Ectodermal cell (in vitro differentiated cells): ENCODE data around the gene MAP2K7. TPM values are rescaled to one million over a fixed set of nuclear protein-coding genes. Genes with fewer than 3 reads are reported as not detected.
A peak's percentile ranks its signal among the peaks of the same experiment; 100 is the strongest.
"Not testable (repeated sequence)": the region's sequence is repeated elsewhere in the genome, so short reads cannot be mapped to it uniquely, and the experiment has no call there.

ENCODE experiments used
- H3K27ac ChIP-seq: 2 replicates; pipeline ENCODE4 v1.7.0; 2013; ENCODE audit warnings: mild to moderate bottlenecking, low read depth, low read length; ENCODE audit not compliant: insufficient read depth, poor library complexity, severe bottlenecking
- H3K27me3 ChIP-seq: 2 replicates; pipeline ENCODE4 v1.7.0; 2013; ENCODE audit warnings: mild to moderate bottlenecking, low read length; ENCODE audit not compliant: insufficient read depth, control insufficient read depth, poor library complexity, severe bottlenecking
- H3K36me3 ChIP-seq: one replicate; pipeline ENCODE4 v1.7.0; 2013; ENCODE audit warnings: low read length; ENCODE audit not compliant: control insufficient read depth, insufficient read depth
- H3K4me1 ChIP-seq: one replicate; pipeline ENCODE4 v1.7.0; 2013; ENCODE audit warnings: low read length; ENCODE audit not compliant: control insufficient read depth, insufficient read depth
- H3K4me3 ChIP-seq: 2 replicates; pipeline ENCODE4 v1.7.0; 2013; ENCODE audit warnings: low read depth, low read length, control low read depth; ENCODE audit not compliant: insufficient read depth
- H3K9me3 ChIP-seq: 2 replicates; pipeline ENCODE4 v1.7.0; 2013; ENCODE audit warnings: mild to moderate bottlenecking, low read length, moderate library complexity; ENCODE audit not compliant: control insufficient read depth
- WGBS, 2 experiments: methylation state at CpG; one replicate each; pipeline ENCODE4 v1.1.7; 2013; ENCODE audit warnings: missing lambda C conversion rate in 2 of 2; 5-methylcytosine and 5-hydroxymethylcytosine counted together
- polyA plus RNA-seq, 4 experiments: library from polyadenylated mRNA; stranded (reverse); fragments of 50-300 nt; gene quantifications; one replicate each; pipeline ENCODE4 v1.2.3, GENCODE V29; 2013

The MAP2K7 gene
- polyA plus RNA-seq (2013, experiment 1 of 4) = 46.1 TPM
- 46.7 TPM for polyA plus RNA-seq (2013, experiment 2 of 4)
- polyA plus RNA-seq (2013, experiment 3 of 4) = 33.4 TPM
- 36.9 TPM for polyA plus RNA-seq (2013, experiment 4 of 4)

- Histone ChIP-seq H3K27me3 (no peaks in the 10 kb centered on the region), H3K4me3 (peak within 1 kb of the TSS; percentile 73), H3K4me1 (peaks cover 11% of the 10 kb centered on the region), H3K36me3 (no peaks in the 10 kb centered on the region), H3K27ac (peak within 1 kb of the TSS; percentile 28), H3K9me3 (no peaks in the 10 kb centered on the region)
- WGBS, 2 experiments = 0 to 1% methylated on average over 89 of the region's 89 CpGs
Measured at GRCh38 chr19:7903244-7904073, at the start of gene MAP2K7. Gene MAP2K7 (plus strand): TSS chr19:7903877. CDS start chr19:7903945, 68 bp downstream.

DNA sequence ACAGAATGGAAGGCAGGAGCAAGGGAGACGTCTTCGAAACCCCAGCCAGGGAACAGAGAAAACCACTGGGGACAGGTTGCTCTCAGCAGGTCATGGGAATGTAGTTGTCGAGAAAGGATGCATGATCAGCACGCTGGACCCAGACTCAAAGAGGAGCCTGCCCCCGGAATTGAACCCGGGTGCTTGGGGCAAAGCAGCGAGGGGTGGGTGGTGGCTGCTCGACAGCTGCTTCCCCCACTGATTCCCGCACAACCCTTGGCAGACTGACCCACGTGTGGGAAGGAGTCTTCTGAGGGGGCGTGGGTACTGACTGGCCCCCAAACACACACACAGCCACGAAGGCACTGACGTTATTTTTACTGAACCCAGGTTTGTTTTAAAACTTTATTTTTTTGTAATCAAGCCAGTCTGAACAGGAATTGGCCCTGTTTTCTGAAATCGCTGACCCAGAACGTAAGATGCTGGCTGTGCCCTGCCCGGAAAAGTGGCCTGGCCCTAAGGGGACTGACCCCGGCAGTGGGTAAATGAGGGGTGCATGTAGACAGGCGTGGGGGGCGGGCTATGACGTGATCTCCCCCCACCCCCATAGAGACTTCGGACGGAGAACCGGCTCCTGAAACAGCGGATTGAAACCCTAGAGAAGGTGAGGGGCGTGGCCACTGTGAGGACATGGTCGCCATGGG lies 48.1 kb upstream of the MAP2K7 start:
- peaks cover 42% of the 10 kb centered on the region for H3K27me3 ChIP-seq
- H3K9me3 ChIP-seq = no peaks in the 10 kb centered on the region
- no peak overlapping the region for H3K4me3 ChIP-seq
- peaks cover 11% of the 10 kb centered on the region for H3K4me1 ChIP-seq
- no peak overlapping the region for H3K27ac ChIP-seq
- H3K36me3 ChIP-seq = no peaks in the 10 kb centered on the region
- WGBS, 2 experiments = 87 to 88% methylated on average over 26 of the region's 26 CpGs

DNA sequence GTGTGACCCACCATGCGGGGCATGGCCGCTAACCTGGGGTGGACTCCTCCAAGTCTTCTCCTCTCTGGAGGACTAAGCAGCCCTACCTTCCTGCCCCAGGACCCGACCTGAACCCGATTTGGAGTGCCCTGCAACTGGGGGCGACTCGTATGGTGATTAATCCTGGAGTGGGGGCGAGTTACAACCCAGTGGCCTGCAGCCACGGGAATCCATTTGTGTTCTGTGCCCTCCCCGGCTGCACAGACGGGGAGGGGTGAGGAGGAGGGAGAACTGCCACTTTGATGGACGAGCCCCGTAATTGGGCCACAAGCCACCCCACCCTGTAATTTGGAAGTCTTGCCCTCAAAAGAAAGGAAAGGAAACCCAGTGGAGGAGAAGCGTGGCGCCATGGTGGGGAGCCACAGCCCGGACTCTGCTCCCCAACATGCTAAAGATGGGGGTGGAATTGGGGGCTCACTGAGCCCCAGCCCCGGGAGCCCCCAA lies 47.5 kb upstream of the MAP2K7 start:
- Histone ChIP-seq H3K27ac (no peak overlapping the region), H3K27me3 (peaks cover 47% of the 10 kb centered on the region), H3K36me3 (no peaks in the 10 kb centered on the region), H3K9me3 (no peaks in the 10 kb centered on the region), H3K4me1 (peaks cover 11% of the 10 kb centered on the region), H3K4me3 (no peak overlapping the region)
- WGBS, 2 experiments = 86 to 87% methylated on average over 16 of the region's 16 CpGs

DNA sequence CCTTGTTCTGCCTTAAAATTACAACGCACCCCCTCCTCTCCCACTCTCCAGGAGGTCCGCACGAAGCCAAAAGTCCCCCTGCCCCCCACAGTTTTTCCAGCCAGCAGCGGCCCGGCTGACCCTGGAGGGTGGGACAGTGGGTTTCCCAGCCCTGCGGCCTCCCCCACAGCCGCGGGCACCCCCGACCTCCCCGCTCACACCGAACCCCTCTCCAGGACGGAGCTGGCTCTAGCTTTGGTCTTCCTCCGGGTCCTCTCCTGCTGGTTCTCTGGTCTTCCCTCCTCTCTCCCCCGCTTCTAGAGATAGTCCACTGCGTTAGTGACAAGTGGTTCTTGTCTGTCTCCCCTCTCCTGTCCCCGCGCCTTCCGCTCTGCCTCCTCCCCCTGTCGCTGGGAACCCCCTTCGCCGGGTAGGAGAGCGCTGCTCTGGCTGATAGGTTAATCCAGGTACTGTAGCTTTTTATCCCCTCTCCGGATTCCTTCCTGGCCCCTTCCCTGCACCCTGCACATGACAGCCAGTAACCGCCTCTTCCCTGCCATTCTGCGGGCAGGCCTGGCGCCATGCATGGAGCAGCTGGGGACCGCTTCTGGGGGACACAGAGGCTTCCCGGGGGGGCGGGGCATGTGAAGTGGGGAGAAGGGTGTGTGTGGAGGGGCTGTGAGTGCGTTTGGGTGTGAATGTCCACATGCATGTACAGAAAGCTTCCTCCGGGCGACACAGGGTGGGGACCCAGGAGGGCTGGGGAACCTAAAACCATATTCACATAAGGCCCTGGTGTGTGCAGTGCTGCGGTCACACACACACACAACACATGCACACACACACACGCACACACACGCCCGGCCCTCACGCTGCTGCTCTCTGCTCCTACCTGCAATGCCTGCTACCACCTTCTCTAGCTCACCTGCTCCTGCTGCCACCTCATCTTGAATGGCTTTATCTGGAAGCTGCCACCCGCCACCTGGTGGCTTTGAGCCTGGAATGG lies 46.7 kb upstream of the MAP2K7 start:
- no peak overlapping the region for H3K27ac ChIP-seq
- H3K4me1 ChIP-seq = peaks cover 18% of the 10 kb centered on the region
- H3K4me3 ChIP-seq = no peak overlapping the region
- H3K9me3 ChIP-seq = no peaks in the 10 kb centered on the region
- peaks cover 56% of the 10 kb centered on the region for H3K27me3 ChIP-seq
- no peaks in the 10 kb centered on the region for H3K36me3 ChIP-seq
- WGBS, 2 experiments = 83 to 84% methylated on average over 38 of the region's 38 CpGs

- no peaks in the 10 kb centered on the region for H3K36me3 ChIP-seq
- H3K4me1 ChIP-seq = peaks cover 18% of the 10 kb centered on the region
- 43 to 47% methylated on average over 8 of the region's 8 CpGs for WGBS, 2 experiments
- H3K4me3 ChIP-seq = peak overlapping the region; percentile 16
- peaks cover 60% of the 10 kb centered on the region for H3K27me3 ChIP-seq
- H3K9me3 ChIP-seq = no peaks in the 10 kb centered on the region
- H3K27ac ChIP-seq = no peak overlapping the region
Measured at GRCh38 chr19:7857727-7858108, 46.0 kb upstream of the MAP2K7 start.

GRCh38 chr19:7858109-7858770 lies 45.4 kb upstream of the MAP2K7 start:
- H3K9me3 ChIP-seq = no peaks in the 10 kb centered on the region
- H3K4me3 ChIP-seq = peak overlapping the region; percentile 16
- no peak overlapping the region for H3K27ac ChIP-seq
- peaks cover 63% of the 10 kb centered on the region for H3K27me3 ChIP-seq
- no peaks in the 10 kb centered on the region for H3K36me3 ChIP-seq
- H3K4me1 ChIP-seq = peaks cover 18% of the 10 kb centered on the region
- WGBS, 2 experiments = 4% methylated on average over 29 of the region's 29 CpGs

GRCh38 chr19:7859087-7859486 lies 44.6 kb upstream of the MAP2K7 start:
- H3K4me1 ChIP-seq = peaks cover 25% of the 10 kb centered on the region
- H3K27me3 ChIP-seq = peaks cover 63% of the 10 kb centered on the region
- not testable (repeated sequence) for H3K36me3 ChIP-seq, H3K4me3 ChIP-seq, H3K27ac ChIP-seq, H3K9me3 ChIP-seq
- 89 to 94% methylated on average over 8 of the region's 8 CpGs for WGBS, 2 experiments

- WGBS, 2 experiments = 89% methylated on average over 22 of the region's 22 CpGs
- peaks cover 66% of the 10 kb centered on the region for H3K27me3 ChIP-seq
- no peak overlapping the region for H3K4me3 ChIP-seq
- peaks cover 25% of the 10 kb centered on the region for H3K4me1 ChIP-seq
- H3K36me3 ChIP-seq = no peaks in the 10 kb centered on the region
- H3K27ac ChIP-seq = no peak overlapping the region
- no peaks in the 10 kb centered on the region for H3K9me3 ChIP-seq
Measured at GRCh38 chr19:7859831-7860713, 43.6 kb upstream of the MAP2K7 start.
